ENCODE measurements around the gene OVOL2.

The OVOL2 gene

GRCh38 chr20:18011482-18011881, 46.2 kb downstream of the OVOL2 start:
- no peak for DNase-seq

GRCh38 chr20:18009116-18009515, 48.6 kb downstream of the OVOL2 start:
- DNase-seq: no peak

GRCh38 chr20:18007534-18008292, 50.0 kb downstream of the OVOL2 start:
- DNase-seq: no peak

GRCh38 chr20:18006684-18007083, 51.0 kb downstream of the OVOL2 start:
- no peak for DNase-seq

GRCh38 chr20:18005990-18006364, 51.7 kb downstream of the OVOL2 start:
- DNase-seq: no peak

- no peak for DNase-seq
Observed at GRCh38 chr20:18005170-18005989, 52.3 kb downstream of the OVOL2 start.

GRCh38 chr20:18004384-18005031, 53.2 kb downstream of the OVOL2 start:
- no peak for DNase-seq

GRCh38 chr20:18003897-18004296, 53.8 kb downstream of the OVOL2 start:
- no peak for DNase-seq

GRCh38 chr20:18001131-18001921, 56.4 kb downstream of the OVOL2 start:
- no peak for DNase-seq

GRCh38 chr20:17999566-17999965, 58.1 kb downstream of the OVOL2 start:
- no peak for DNase-seq

- no peak for DNase-seq
Observed at GRCh38 chr20:17998446-17998845, 59.3 kb downstream of the OVOL2 start.

- peak; percentile 31 for DNase-seq
Observed at GRCh38 chr20:17995967-17996819, 61.5 kb downstream of the OVOL2 start.

GRCh38 chr20:17993546-17993945, 64.2 kb downstream of the OVOL2 start:
- DNase-seq: no peak

- DNase-seq: no peak
Observed at GRCh38 chr20:17992847-17993513, 64.7 kb downstream of the OVOL2 start.

GRCh38 chr20:17992224-17992637, 65.5 kb downstream of the OVOL2 start:
- no peak for DNase-seq

GRCh38 chr20:17990278-17990972, 67.3 kb downstream of the OVOL2 start:
- no peak for DNase-seq

- DNase-seq: no peak
Observed at GRCh38 chr20:17987988-17988387, 69.7 kb downstream of the OVOL2 start.

GRCh38 chr20:17985388-17986018, 72.2 kb downstream of the OVOL2 start:
- no peak for DNase-seq

GRCh38 chr20:17976305-17976704, 81.4 kb downstream of the OVOL2 start:
- DNase-seq: no peak

All from activated gamma-delta T cell treated with Interleukin-2 at 50 U/mL for 16 hours (primary cell).